ENCODE data around the gene TM7SF3.

DNA sequence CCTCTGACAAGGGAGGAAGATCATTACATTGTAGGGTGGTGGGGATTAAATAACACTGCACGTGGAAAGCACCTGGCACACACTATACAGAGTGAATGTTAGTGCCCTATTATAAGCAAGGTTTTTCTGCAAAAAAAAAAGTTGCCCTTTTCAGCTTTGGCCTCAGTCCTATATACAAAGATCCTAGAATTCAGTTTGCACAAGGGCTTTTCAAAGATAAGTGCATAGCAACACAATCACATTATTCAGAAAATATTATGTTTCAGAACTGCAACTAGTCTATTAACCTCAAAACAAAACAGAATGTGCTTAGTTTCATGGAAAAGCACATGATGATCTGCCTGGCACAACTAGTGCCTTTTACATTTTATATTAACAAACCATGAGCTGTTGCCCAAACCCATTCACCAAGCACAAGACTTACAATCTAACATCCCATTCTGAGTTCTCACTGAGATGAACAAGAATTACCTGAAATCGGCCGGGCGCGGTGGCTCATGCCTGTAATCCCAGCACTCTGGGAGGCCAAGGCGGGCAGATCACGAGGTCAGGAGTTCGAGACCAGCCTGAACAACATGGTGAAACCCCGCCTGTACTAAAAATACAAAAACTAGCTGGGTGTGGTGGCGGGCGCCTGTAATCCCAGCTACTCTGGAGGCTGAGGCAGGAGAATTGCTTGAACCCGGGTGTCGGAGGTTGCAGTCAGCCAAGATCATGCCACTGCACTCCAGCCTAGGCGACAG lies 1.8 kb downstream of the TM7SF3 start:
- TF ChIP-seq, protein P1, sequence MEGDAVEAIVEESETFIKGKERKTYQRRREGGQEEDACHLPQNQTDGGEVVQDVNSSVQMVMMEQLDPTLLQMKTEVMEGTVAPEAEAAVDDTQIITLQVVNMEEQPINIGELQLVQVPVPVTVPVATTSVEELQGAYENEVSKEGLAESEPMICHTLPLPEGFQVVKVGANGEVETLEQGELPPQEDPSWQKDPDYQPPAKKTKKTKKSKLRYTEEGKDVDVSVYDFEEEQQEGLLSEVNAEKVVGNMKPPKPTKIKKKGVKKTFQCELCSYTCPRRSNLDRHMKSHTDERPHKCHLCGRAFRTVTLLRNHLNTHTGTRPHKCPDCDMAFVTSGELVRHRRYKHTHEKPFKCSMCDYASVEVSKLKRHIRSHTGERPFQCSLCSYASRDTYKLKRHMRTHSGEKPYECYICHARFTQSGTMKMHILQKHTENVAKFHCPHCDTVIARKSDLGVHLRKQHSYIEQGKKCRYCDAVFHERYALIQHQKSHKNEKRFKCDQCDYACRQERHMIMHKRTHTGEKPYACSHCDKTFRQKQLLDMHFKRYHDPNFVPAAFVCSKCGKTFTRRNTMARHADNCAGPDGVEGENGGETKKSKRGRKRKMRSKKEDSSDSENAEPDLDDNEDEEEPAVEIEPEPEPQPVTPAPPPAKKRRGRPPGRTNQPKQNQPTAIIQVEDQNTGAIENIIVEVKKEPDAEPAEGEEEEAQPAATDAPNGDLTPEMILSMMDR (IDR thresholded peaks at IDR 0.05): no peak
- TF ChIP-seq POLR2AphosphoS5 (IDR thresholded peaks at IDR 0.05) (peak; percentile 68), POLR2A (IDR thresholded peaks at IDR 0.05) (no peak), EP300 (IDR thresholded peaks at IDR 0.05) (no peak)
